GM18526 (cell line): ENCODE measurements around the gene EPHB6.

Experiments used
- POLR2A ChIP-seq: IDR thresholded peaks from 3 replicates; pipeline ENCODE4 v1.6.1; 2011; ENCODE audit not compliant: insufficient read length; ENCODE audit errors: extremely low read depth

Gene EPHB6

GRCh38 chr7:142908921-142909890, 54.3 kb downstream of the EPHB6 start:
- TF ChIP-seq POLR2A: no peak

- no peak for TF ChIP-seq POLR2A
Measured at GRCh38 chr7:142910031-142910433, 55.2 kb downstream of the EPHB6 start.

- no peak for TF ChIP-seq POLR2A
Measured at GRCh38 chr7:142910481-142910880, 55.6 kb downstream of the EPHB6 start.

GRCh38 chr7:142913051-142913450, 58.2 kb downstream of the EPHB6 start:
- no peak for TF ChIP-seq POLR2A

- TF ChIP-seq POLR2A: no peak
Measured at GRCh38 chr7:142913566-142913965, 58.7 kb downstream of the EPHB6 start.

- TF ChIP-seq POLR2A: no peak
Measured at GRCh38 chr7:142914121-142914520, 59.2 kb downstream of the EPHB6 start.

GRCh38 chr7:142915315-142915714, 60.4 kb downstream of the EPHB6 start:
- TF ChIP-seq POLR2A: no peak

- TF ChIP-seq POLR2A: no peak
Measured at GRCh38 chr7:142916508-142916907, 61.6 kb downstream of the EPHB6 start.

GRCh38 chr7:142917447-142917846, 62.6 kb downstream of the EPHB6 start:
- TF ChIP-seq POLR2A: no peak

- TF ChIP-seq POLR2A: no peak
Measured at GRCh38 chr7:142918901-142919300, 64.0 kb downstream of the EPHB6 start.

- no peak for TF ChIP-seq POLR2A
Measured at GRCh38 chr7:142919656-142920055, 64.8 kb downstream of the EPHB6 start.
